Measurements from ENCODE around the gene PUM1.
A peak's percentile ranks its signal among the peaks of the same experiment; 100 is the strongest.

Gene PUM1

DNA sequence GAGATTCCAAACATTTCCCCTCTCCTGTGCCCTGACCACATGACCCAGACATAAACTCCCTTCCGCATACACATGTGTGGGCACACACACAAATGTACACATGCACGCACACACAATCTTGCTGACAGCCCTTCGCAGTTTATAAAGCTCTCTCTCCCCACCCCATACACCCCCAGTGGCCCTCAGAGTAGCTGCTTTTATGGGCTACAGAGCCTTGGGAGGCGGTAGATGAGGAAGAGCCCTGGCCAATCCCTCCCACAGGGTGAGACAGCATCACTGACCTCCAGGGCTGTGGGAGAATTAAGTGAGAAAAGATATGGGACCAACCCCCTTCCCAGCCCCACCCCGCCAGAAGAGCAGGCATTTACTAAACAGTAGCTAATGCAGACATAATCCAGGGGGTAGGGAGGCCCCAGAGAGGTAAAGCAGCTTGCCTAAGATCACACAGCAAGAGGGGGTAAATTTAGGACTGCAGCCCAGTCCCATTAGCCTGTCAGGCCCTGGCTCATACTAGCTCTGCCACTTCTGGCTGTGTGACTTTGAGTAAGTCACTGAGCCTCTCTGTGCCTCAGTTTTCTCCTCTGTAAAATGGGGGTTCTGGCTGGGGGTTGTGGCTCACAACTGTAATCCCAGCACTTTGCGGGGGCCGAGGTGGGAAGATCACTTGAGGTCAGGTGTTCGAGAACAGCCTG, 162.0 kb downstream of the PUM1 start:
- no peak overlapping the region for H4K91ac ChIP-seq (ENCODE audit: low read depth, low read length, poor library complexity)
- H3K23ac ChIP-seq (ENCODE audit: low read depth, low read length, poor library complexity), result no peak overlapping the region
- no peaks in the 10 kb centered on the region for H3K27me3 ChIP-seq (ENCODE audit: control insufficient read depth in 3 of 3, insufficient read depth in 3 of 3, low read depth in 1 of 3, low read length in 3 of 3)
- H2BK15ac ChIP-seq (ENCODE audit: low read length), result no peak overlapping the region
- no peak overlapping the region for H3K4me3 ChIP-seq (ENCODE audit: low read length in 2 of 2)
- no peak overlapping the region for H2BK120ac ChIP-seq (ENCODE audit: low read depth, low read length)
- H2BK12ac ChIP-seq (ENCODE audit: low read length), result no peak overlapping the region
- peaks cover 27 to 37% of the 10 kb centered on the region in 2 donors for H3K4me1 ChIP-seq (ENCODE audit: control insufficient read depth in 2 of 2, insufficient read depth in 1 of 2, low read depth in 1 of 2, low read length in 2 of 2)
- no peak overlapping the region for H3K9ac ChIP-seq (ENCODE audit: low read depth, low read length, poor library complexity)
- H3K36me3 ChIP-seq (replicated peaks in 1 of 2; ENCODE audit: control insufficient read depth in 2 of 2, insufficient read depth in 2 of 2, low read length in 2 of 2), result peaks cover 0 to 6% of the 10 kb centered on the region in 2 donors
- no peak overlapping the region for H3K14ac ChIP-seq (ENCODE audit: low read length)
- peak overlapping the region; percentile 39 for H3K27ac ChIP-seq (replicated peaks; ENCODE audit: low read length)
- no peak overlapping the region for H3K4ac ChIP-seq (ENCODE audit: low read length)
- H2BK5ac ChIP-seq (ENCODE audit: low read length), result no peak overlapping the region
- no CpG with 5 or more reads among the region's 8 CpGs for WGBS, 2 donors (ENCODE audit: extremely low coverage in 2 of 2, insufficient read length in 2 of 2, insufficient replicate concordance in 1 of 2)
- no peak overlapping the region for H3K4me2 ChIP-seq (ENCODE audit: insufficient read depth, low read length, poor library complexity, severe bottlenecking)
- H3K9me3 ChIP-seq (replicated peaks in 1 of 2; ENCODE audit: control insufficient read depth in 2 of 2, insufficient read depth in 1 of 2, low read depth in 1 of 2, low read length in 2 of 2), result no peaks in the 10 kb centered on the region
- peaks cover 17% of the 10 kb centered on the region for H3K79me1 ChIP-seq (ENCODE audit: low read depth, low read length)
- no peak for DNase-seq (ENCODE audit: low spot score)
- no peak overlapping the region for H3K18ac ChIP-seq (ENCODE audit: low read length)
- peak overlapping the region; percentile 16 for H2AK5ac ChIP-seq (ENCODE audit: low read depth, low read length)
- no peak overlapping the region for H4K8ac ChIP-seq (ENCODE audit: low read depth, low read length)
- no peak overlapping the region for H2AFZ ChIP-seq (ENCODE audit: low read length)

DNA sequence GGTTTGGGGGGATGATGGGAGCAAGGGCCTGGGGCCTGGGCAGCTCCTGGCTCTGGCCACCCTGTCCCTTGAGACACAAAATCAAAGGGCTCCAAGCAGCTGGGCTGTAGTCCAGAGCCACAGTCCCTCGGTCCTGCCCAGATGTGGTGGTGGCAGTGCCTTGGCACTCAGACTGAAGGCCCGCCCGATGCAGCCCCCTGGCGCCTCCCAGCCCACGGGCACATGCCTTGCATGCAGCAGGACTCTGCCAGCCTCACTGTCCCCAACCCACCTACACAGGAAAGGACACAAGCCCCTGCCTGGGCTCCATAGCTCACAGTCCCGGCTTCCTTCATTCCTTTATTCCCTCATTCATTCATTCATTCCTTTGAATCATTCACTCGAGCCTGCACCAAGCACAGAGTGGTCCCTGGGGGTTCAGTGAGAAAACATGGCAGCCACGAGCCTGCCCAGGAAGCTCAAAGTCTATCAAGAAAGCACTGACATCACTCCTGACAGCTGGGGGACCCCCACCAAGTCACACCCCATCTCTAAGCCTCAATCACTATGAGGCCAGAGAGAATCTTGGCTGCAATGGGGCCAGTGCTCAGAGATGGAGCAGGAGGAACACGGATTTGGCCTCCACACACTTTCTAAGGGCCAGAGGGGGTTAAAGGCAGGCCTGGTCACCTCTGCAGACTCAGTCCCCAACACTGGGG, 162.8 kb downstream of the PUM1 start:
- no peak overlapping the region for H4K91ac ChIP-seq (ENCODE audit: low read depth, low read length, poor library complexity)
- peak overlapping the region; percentile 4 for H2BK5ac ChIP-seq (ENCODE audit: low read length)
- H3K4me1 ChIP-seq (ENCODE audit: control insufficient read depth in 2 of 2, insufficient read depth in 1 of 2, low read depth in 1 of 2, low read length in 2 of 2), result peaks cover 27 to 37% of the 10 kb centered on the region in 2 donors
- no peak for DNase-seq (ENCODE audit: low spot score)
- H3K27ac ChIP-seq (replicated peaks; ENCODE audit: low read length), result peak overlapping the region; percentile 39
- H3K4me3 ChIP-seq (ENCODE audit: low read length in 2 of 2), result no peak overlapping the region
- no CpG with 5 or more reads among the region's 9 CpGs for WGBS, 2 donors (ENCODE audit: extremely low coverage in 2 of 2, insufficient read length in 2 of 2, insufficient replicate concordance in 1 of 2)
- no peak overlapping the region for H3K4me2 ChIP-seq (ENCODE audit: insufficient read depth, low read length, poor library complexity, severe bottlenecking)
- no peak overlapping the region for H4K8ac ChIP-seq (ENCODE audit: low read depth, low read length)
- H3K18ac ChIP-seq (ENCODE audit: low read length), result peak overlapping the region; percentile 22
- H2AFZ ChIP-seq (ENCODE audit: low read length), result no peak overlapping the region
- no peak overlapping the region for H3K23ac ChIP-seq (ENCODE audit: low read depth, low read length, poor library complexity)
- no peaks in the 10 kb centered on the region for H3K9me3 ChIP-seq (replicated peaks in 1 of 2; ENCODE audit: control insufficient read depth in 2 of 2, insufficient read depth in 1 of 2, low read depth in 1 of 2, low read length in 2 of 2)
- H3K4ac ChIP-seq (ENCODE audit: low read length), result no peak overlapping the region
- H3K27me3 ChIP-seq (ENCODE audit: control insufficient read depth in 3 of 3, insufficient read depth in 3 of 3, low read depth in 1 of 3, low read length in 3 of 3), result no peaks in the 10 kb centered on the region
- no peak overlapping the region for H3K14ac ChIP-seq (ENCODE audit: low read length)
- H2AK5ac ChIP-seq (ENCODE audit: low read depth, low read length), result peak overlapping the region; percentile 60
- no peak overlapping the region for H3K9ac ChIP-seq (ENCODE audit: low read depth, low read length, poor library complexity)
- peaks cover 0 to 9% of the 10 kb centered on the region in 2 donors for H3K36me3 ChIP-seq (replicated peaks in 1 of 2; ENCODE audit: control insufficient read depth in 2 of 2, insufficient read depth in 2 of 2, low read length in 2 of 2)
- no peak overlapping the region for H2BK120ac ChIP-seq (ENCODE audit: low read depth, low read length)
- H3K79me1 ChIP-seq (ENCODE audit: low read depth, low read length), result peaks cover 21% of the 10 kb centered on the region
- H2BK15ac ChIP-seq (ENCODE audit: low read length), result no peak overlapping the region
- no peak overlapping the region for H2BK12ac ChIP-seq (ENCODE audit: low read length)

DNA sequence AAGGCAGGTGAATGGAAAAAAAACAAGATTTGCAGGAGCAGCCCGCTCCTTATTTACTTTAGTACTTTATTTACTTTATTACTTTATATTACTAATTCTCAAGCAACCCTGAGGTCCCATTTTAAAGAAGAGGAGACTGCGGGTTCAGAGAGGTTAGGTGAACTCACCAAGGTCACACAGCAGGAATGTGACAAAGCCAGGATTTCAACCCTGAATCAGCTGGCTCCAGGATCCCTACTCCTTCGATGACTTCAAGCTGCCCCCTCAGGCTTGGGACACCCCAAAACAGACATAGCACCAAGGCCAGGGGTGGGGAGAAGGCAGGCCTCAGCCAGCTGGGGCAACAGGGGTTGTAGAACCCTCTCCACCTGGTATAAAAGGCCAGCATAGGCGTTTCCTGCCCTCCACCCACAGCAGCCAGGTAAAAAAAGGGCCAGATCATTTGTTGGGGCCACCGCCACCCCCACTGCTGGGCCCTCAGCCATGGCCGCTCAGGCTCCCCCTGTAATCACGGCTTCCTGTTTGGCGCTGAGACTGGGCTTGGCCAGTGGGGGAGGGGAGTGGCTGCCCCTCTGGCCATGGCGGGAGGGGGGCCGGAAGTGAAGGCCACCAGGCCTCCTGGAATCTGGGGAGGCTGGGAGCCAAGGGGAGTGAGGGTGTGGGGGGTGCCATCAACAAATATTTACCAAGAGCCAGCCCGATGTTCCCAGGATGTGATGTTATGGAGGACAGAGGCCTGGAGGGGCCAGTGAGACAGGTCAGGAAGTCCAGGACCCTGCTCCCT, 163.5 kb downstream of the PUM1 start:
- no peak for DNase-seq (ENCODE audit: low spot score)
- Histone ChIP-seq H3K4me2 (ENCODE audit: insufficient read depth, low read length, poor library complexity, severe bottlenecking) (no peak overlapping the region), H3K36me3 (replicated peaks in 1 of 2; ENCODE audit: control insufficient read depth in 2 of 2, insufficient read depth in 2 of 2, low read length in 2 of 2) (peaks cover 0 to 9% of the 10 kb centered on the region in 2 donors), H2AK5ac (ENCODE audit: low read depth, low read length) (peak overlapping the region; percentile 60), H3K9me3 (replicated peaks in 1 of 2; ENCODE audit: control insufficient read depth in 2 of 2, insufficient read depth in 1 of 2, low read depth in 1 of 2, low read length in 2 of 2) (no peaks in the 10 kb centered on the region), H2AFZ (ENCODE audit: low read length) (no peak overlapping the region), H3K9ac (ENCODE audit: low read depth, low read length, poor library complexity) (no peak overlapping the region), H3K4me3 (ENCODE audit: low read length in 2 of 2) (no peak overlapping the region), H3K79me1 (ENCODE audit: low read depth, low read length) (peaks cover 15% of the 10 kb centered on the region), H2BK120ac (ENCODE audit: low read depth, low read length) (no peak overlapping the region), H4K8ac (ENCODE audit: low read depth, low read length) (no peak overlapping the region), H2BK5ac (ENCODE audit: low read length) (peak overlapping the region; percentile 4), H3K18ac (ENCODE audit: low read length) (peak overlapping the region; percentile 22), H3K23ac (ENCODE audit: low read depth, low read length, poor library complexity) (no peak overlapping the region), H2BK12ac (ENCODE audit: low read length) (no peak overlapping the region), H3K4me1 (ENCODE audit: control insufficient read depth in 2 of 2, insufficient read depth in 1 of 2, low read depth in 1 of 2, low read length in 2 of 2) (peaks cover 21 to 29% of the 10 kb centered on the region in 2 donors), H3K27ac (replicated peaks; ENCODE audit: low read length) (no peak overlapping the region), H3K14ac (ENCODE audit: low read length) (no peak overlapping the region), H3K4ac (ENCODE audit: low read length) (no peak overlapping the region), H3K27me3 (ENCODE audit: control insufficient read depth in 3 of 3, insufficient read depth in 3 of 3, low read depth in 1 of 3, low read length in 3 of 3) (no peaks in the 10 kb centered on the region), H4K91ac (ENCODE audit: low read depth, low read length, poor library complexity) (peak overlapping the region; percentile 48), H2BK15ac (ENCODE audit: low read length) (no peak overlapping the region)
- no CpG with 5 or more reads among the region's 11 CpGs for WGBS, 2 donors (ENCODE audit: extremely low coverage in 2 of 2, insufficient read length in 2 of 2, insufficient replicate concordance in 1 of 2)
